NCI-H2107 treated with DMSO at 0.1 percent for 48 hours (cell line): ENCODE measurements around the gene SPSB3.

Experiments
- DNase-seq: peaks from one replicate; lab custom pipeline; 2025; ENCODE audit not compliant: unreplicated experiment; lab: John Stamatoyannopoulos, UW

SPSB3 gene

GRCh38 chr16:1790261-1790610, 7.9 kb upstream of the SPSB3 start:
- no peak for DNase-seq

- no peak for DNase-seq
These were observed 7.3 kb upstream of the SPSB3 start for GRCh38 chr16:1789643-1790045.

GRCh38 chr16:1788708-1789100, 6.3 kb upstream of the SPSB3 start:
- no peak for DNase-seq

- no peak for DNase-seq
These were observed 5.8 kb upstream of the SPSB3 start for GRCh38 chr16:1788095-1788707.

GRCh38 chr16:1787322-1788094, 5.1 kb upstream of the SPSB3 start:
- DNase-seq = no peak

- DNase-seq = no peak
These were observed 4.6 kb upstream of the SPSB3 start for GRCh38 chr16:1787056-1787321.

- DNase-seq = no peak
These were observed 4.1 kb upstream of the SPSB3 start for GRCh38 chr16:1786242-1787055.

GRCh38 chr16:1785846-1786170, 3.4 kb upstream of the SPSB3 start:
- no peak for DNase-seq

- no peak for DNase-seq
These were observed 2.8 kb upstream of the SPSB3 start for GRCh38 chr16:1784977-1785845.

- no peak for DNase-seq
These were observed 488 bp downstream of the SPSB3 start for GRCh38 chr16:1781758-1782407.

- DNase-seq = no peak
These were observed 1.1 kb downstream of the SPSB3 start for GRCh38 chr16:1781254-1781653.

- DNase-seq = no peak
These were observed 1.7 kb downstream of the SPSB3 start for GRCh38 chr16:1780677-1781072.

GRCh38 chr16:1779741-1780676, 2.4 kb downstream of the SPSB3 start:
- no peak for DNase-seq

- no peak for DNase-seq
These were observed 3.1 kb downstream of the SPSB3 start for GRCh38 chr16:1779234-1779701.

- DNase-seq = no peak
These were observed 3.9 kb downstream of the SPSB3 start for GRCh38 chr16:1778200-1779179.

GRCh38 chr16:1777375-1778199, 4.8 kb downstream of the SPSB3 start:
- no peak for DNase-seq

GRCh38 chr16:1776991-1777374, 5.4 kb downstream of the SPSB3 start:
- DNase-seq = no peak

GRCh38 chr16:1776672-1776955, 5.8 kb downstream of the SPSB3 start:
- DNase-seq = no peak
